GM21529 (cell line): ENCODE measurements around the gene JAGN1.
"Not testable (repeated sequence)": the region's sequence is repeated elsewhere in the genome, so short reads cannot be mapped to it uniquely, and the experiment has no call there.

Experiments
- ATAC-seq: cut with Tn5 transposase; IDR thresholded peaks from one replicate; pipeline ENCODE4 v1.9.1; 2021; ENCODE audit not compliant: unreplicated experiment

JAGN1 gene

DNA sequence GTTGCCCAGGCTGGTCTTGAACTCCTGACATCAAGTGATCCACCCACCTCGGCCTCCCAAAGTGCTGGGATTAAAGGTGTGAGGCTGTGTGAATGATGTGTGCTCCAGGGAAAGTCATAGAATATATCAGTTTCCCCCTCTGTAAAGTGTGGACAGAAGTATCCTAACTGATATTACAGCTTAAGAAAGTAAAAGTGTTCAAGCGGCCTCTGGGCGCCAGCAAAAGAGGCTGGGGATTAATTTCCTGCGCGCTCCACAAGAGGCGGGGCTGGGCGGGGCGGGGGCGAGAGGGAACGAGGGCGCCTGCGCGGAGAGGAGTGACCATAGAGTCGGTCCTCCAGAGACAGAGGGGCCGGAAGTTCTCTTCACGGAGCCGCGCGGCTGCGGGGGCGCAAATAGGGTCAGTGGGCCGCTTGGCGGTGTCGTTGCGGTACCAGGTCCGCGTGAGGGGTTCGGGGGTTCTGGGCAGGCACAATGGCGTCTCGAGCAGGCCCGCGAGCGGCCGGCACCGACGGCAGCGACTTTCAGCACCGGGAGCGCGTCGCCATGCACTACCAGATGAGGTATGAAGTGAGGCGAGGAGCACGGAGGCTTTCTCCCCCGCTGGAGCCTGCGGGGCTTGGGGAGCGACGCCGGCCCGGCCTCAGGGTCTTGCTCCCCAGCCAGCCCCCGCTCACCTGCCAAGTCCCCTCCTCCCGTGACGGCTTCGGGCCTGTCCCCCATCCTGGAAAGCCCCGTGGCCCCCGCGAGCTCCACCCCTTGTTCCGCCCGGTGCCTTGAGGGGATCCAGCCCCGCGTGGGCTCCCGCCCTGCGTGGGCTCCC lies at the start of gene JAGN1:
Gene JAGN1, plus strand, starts transcription at position 362 of the 823 bp plus-strand sequence. Its CDS starts 113 bp downstream, at position 475.
- ATAC-seq, result peak; percentile 82

DNA sequence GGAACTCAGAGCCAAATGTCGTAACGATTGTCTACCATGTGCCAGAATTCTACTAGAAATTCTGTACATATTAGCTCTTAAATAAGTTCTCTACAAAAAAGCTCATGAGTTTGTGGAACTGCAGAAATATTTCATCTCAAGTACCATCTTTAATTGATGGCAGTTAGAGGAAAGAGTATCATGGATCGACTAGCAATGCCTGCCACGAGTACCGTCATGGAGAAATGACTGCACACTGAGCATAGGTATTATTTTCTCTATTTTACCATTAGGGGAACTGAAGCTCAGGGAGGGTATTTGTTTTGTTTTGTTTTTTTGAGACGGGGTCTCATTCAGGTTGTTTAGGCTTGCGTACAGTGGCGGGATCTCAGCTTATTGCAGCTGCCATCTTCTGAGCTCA lies 49.4 kb upstream of the JAGN1 start:
- no peak for ATAC-seq

DNA sequence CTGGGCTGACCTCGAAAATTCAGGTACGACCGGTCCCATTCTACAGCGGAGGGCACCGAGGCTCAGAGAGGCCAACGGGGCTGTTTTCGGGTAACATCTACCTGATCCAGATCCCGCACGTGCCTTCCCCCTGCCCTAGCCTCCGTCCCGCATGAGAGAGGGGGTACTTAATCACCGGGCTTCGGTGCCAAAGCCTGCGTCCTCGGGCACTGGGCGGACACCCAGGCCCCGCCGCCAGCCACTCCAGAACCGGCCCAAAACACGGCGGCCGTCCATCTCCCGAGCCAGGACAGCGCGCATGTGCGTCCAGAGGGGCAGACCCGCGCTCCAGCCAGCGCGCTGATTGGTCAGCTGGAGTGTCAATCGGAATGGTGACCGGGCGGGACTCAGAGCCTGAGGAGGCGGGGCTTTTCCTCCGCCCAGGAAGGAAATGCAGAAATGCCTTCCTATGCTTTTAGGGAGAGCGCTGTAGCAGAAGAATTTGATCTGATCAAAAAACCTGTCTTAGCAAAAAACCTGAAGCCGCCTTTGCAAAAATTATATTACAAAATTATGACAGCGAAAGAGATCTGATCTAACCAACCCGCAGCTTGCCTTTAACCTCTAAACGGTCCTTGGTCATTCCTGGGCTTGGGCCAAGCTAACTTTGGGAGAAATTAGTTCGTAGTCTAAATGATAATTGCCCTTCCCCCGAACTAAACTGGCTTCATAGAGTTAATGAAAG lies 46.5 kb upstream of the JAGN1 start, which contains the start of gene RPUSD3:
Gene RPUSD3, minus strand, starts transcription at position 294 of the 724 bp plus-strand sequence. Its CDS starts 18 bp downstream, at position 276.
- peak; percentile 97 for ATAC-seq

DNA sequence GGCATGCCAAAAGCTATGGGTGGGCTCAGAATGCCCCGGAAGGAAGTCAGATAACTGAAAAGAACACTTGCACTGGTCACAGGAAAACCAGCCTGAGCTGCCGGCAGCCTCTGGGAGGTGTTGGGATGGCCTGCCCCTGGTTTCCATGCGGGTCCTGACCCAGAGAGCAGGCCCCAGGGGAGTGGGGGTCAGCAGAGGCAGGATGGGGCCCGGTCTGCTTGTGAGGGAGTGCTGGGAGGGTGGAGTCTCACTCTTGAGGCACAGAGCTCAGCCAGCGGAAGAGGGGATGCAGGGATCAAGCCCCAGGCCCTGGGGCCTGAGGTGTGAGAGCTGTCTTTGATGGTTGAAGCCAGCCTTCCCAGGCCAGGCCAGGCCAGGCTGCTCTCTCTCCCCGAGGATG lies 44.2 kb upstream of the JAGN1 start:
- no peak for ATAC-seq

DNA sequence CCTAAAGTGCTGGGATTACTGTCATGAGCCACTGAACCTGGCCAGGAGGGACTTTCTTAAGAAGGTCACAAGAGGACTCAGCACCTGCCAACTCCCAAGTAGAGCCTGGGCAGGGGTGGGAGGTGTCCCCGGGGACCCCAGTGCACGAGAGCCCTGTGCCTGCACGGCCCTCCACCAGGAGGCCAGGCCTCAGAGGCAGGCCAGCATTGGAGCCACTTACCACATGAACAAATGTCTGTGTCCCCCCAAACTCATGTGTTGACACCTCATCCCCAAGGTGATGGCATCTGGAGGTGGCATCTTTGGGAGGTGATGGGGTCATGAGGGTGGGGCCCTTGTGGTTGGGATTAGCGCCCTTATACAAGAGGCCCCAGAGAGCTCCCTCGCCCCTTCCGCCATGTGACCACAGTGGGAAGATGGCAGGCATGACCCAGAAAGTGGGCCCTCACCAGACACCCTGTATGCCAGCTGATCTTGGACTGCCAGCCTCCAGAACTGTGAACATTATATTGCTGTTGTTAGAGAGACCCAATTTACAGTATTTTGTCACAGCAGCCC lies 43.4 kb upstream of the JAGN1 start:
- ATAC-seq, result no peak

DNA sequence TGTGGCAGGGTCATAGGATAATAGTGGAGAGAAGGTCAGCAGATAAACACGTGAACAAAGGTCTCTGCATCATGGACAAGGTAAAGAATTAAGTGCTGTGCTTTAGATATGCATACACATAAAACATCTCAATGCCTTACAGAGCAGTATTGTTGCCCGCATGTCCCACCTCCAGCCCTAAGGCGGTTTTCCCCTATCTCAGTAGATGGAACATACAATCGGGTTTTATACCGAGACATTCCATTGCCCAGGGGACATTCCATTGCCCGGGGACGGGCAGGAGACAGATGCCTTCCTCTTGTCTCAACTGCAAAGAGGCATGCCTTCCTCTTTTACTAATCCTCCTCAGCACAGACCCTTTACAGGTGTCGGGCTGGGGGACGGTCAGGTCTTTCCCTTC lies 42.5 kb upstream of the JAGN1 start:
- ATAC-seq, result not testable (repeated sequence)

DNA sequence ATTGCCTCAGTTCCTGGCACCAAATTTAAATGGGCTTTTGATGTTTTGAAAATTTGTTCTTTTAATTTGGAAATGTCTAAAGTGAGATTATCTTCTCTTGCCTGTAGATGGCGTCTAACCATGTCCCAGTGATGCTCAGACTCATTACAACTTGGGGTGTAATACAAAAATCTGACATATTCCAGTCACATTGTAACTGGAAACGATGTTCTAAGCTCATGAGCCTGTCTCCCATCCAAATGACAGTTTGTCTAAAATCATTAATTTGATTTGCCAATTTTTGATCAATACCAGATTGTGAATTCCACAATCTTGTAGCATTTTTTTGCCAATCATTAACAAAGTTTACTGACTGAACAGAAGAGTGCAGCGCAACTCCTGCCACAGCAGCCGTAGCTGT lies 41.5 kb upstream of the JAGN1 start:
- not testable (repeated sequence) for ATAC-seq

DNA sequence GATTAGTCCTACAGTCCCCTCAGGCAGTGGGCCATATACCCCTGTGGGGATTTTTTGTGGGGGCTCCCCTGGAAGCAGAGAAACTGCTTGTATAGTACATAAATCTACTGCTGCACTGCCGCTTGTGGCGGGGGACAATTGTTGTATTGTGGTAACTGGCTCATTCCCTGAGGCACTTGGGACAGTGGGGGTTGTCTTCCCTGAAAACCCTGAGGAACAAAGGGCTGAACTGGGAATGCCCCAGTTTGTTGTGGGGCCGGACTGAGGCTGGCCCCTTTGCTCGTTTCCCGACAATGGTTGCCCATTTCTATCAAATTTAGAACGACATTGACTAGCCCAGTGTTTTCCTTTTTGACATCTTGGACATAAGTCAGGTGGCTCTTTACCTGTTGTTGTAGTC lies 39.0 kb upstream of the JAGN1 start:
- ATAC-seq, result not testable (repeated sequence)

DNA sequence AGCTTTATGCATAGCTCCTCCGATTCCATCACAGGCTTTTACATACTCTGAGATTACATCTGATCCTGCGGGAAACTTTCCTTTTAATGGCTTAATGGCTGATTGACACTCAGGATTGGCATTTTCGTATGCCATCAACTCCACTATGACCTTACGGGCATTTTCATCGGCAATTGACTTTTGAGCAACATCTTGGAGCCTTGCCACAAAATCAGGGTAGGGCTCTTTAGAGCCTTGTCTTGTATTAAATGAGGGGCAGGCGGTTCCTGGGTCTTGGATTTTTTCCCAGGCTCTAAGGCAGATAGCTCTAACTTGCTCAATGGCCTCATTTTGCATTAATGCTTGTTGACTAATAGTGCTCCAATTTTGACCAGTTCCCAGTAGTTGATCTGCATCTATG lies 38.5 kb upstream of the JAGN1 start:
- not testable (repeated sequence) for ATAC-seq

DNA sequence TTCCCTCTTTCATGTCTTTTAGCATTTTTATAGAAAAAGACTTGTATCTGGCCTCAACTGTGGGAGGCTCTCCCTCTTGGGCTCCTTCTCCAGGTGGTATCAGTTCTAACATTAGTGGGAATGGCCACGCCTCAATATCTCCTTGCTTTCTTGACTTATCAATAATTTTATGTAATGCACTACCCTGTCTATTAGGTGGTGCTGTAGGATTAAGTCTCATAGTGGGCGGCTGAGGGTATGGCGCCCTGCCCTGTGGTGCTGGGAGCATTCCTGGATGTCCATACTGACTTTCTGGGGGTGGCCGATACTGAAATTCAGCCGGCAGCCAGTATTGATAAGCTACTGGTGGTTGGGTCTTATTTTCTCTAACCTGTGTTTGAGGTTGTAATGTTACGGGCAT lies 37.9 kb upstream of the JAGN1 start:
- ATAC-seq, result no peak

DNA sequence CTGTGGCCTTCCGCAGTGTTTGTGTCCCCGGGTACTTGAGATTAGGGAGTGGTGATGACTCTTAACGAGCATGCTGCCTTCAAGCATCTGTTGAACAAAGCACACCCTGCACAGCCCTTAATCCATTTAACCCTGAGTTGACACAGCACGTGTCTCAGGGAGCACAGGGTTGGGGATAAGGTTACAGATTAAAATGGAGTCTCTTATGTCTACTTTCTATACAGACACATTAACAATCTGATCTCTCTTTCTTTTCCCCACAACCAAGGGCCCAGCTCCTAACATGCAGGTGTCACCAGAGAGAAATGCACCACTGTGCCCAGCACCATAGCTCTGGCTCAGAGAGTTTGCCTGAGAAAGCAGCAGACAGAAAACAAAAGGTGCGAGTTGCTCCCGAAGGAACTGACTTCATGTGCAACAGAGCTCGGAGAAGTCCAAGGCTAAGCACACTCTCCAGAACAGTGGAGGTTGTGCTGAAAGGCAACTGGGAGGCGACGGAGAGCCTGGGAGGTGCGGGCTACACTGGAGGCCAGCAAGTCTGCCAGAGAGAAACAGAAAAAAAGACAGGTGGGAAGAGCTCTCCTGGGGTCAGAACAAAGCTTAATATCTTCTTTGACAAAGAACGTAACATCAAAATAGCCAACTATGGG lies 36.0 kb upstream of the JAGN1 start:
- not testable (repeated sequence) for ATAC-seq

DNA sequence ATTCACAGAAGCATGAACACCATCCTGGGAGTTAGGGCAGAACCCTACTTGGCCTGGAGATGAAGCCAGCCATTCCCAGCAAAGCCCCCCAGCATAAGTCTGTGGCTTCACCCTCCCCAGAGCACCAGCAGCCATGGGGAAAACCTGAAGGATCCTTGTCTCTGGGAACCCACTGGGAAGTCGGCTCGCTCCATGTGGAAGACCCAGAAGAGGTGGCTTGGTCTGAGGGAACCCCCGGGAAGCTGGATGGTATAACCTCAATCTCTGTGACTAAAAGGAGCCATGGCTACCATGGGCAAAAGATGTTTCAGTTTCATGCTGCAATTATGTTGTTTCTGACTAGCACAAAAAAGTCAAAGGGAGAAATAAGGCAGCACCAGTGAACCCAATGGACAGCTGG lies 34.8 kb upstream of the JAGN1 start:
- no peak for ATAC-seq

DNA sequence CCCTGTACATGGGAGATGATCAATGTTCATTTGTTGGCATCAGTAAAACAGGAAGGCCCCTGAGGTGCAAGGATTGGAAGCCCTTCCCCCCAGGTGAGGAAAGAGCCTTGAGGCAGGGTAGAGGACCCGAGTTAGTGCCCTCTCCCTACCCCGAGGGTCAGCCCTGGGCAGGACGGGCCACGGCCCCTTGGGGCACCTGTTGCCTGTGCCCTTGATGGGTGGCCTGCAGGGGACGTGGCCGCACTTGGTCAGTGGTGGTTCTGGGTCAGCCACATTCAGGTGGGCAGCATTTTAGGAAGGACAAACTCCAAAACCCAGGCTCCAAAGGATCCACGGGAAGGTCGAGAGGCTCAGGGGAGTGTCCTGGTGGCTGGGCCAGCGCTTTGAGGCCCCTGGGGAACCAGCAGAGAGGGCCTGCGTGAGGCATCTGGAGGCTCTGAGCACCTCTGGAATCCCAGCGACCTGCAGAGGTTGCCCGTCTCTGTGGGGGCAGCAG lies 30.8 kb upstream of the JAGN1 start:
- ATAC-seq, result no peak

DNA sequence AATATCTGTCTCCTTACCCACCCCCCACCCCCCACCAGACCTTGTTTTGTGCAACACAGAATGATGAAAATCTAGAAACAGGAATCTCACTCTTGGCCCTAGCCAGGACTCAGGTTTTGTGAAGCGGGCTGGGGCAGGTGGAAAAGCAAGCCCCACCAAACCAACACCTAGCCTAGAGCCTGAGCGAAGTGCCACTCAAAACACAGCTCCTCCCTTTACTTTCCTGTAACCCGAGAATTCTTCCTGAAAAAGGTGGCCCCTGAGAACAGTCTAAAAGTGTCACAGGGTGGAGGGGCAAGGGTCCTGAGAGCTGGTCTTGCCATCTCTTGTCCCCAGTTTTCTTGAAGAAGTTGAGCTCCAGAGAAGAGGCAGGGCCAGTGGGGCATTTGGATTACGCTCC lies 29.2 kb upstream of the JAGN1 start:
- no peak for ATAC-seq

DNA sequence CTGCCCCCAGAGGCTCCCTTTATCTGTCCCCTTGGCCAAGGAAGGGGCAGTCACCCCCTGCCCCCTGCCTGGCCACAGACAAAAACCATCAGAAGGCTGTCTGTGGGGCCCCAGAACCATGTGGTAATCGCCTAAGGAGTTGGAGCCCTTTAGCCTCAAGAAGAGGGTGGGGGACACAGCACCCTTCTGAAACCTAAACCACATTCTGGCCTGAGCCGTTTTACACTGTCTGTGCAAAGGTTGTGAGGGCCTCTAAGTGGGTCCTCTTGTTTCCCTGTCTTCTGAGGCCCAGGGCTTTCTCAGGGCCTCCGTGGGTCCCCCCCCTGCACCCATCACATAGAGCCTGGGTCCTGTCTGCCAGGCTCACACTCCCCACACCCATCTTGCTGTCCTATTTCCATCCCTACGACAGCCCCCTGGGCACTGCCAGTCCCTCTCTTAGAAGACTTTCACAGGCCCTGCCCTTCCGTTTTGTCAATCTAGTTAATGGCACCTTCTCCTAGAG lies 28.7 kb upstream of the JAGN1 start:
- no peak for ATAC-seq

DNA sequence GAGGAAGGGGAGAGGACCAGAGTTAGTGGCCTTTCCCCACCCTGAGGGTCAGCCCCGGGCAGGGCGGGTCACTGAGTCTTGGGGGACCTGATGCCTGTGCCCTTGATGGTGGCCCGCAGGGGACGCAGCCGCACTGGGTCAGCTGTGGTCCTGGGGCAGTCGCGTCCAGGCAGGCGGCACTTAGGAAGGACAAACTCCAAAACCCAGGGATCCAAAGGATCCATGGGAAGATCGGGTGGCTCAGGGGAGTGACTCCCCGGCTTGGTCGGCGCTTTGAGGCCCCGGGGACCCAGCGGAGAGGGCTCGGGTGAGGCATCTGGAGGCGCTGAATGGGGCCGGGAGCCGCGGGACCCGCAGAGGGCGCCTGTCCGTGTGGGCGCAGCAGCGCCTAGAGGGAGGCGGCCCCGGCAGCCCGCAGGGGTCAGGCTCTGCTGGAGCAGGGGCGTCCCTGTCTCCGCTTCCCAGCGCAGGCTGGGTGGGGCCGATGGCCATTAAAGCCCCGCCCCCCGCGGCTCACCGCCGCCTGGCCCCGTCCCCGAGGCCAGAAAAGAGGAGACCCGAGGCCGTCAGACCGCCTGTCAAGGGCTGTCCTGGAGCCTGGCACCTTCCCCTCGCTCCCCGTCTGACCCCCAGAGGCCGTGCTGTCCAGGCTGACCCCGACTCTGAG lies 27.9 kb upstream of the JAGN1 start:
- ATAC-seq, result no peak

DNA sequence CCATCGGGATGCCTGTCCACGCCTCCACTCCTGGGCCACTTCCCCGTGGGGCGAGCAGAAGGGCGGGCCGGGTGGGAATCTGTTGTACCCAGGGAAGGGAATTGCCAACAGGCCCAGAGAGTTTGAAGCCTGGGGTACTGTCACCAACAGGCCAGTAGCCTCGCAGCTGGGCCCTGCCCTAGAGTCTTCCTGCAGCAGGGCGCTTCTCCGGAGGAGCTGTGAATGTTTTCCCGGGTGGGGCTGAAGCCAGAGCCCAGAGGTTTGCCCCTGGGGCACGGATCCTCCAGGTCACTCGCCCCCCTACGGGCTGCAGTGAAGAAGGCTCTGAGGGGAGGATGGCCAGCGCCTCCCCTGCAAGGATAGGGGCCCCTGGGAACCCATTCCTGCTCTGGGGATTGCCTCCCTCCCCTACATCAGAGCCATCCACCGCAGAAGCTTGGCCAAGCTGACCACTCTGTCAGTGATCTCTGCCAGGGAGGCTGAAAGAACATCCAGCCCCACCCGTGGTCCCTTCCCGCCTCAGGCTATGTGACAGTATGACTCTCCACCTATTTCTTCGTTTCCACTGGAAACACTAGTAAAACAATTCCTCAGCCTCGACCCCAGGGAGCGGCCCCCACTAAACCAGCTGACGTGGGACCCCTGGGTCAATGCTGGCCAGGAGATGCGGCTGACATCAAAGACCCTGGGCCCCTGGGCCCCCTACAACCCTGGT lies 27.2 kb upstream of the JAGN1 start:
- no peak for ATAC-seq

DNA sequence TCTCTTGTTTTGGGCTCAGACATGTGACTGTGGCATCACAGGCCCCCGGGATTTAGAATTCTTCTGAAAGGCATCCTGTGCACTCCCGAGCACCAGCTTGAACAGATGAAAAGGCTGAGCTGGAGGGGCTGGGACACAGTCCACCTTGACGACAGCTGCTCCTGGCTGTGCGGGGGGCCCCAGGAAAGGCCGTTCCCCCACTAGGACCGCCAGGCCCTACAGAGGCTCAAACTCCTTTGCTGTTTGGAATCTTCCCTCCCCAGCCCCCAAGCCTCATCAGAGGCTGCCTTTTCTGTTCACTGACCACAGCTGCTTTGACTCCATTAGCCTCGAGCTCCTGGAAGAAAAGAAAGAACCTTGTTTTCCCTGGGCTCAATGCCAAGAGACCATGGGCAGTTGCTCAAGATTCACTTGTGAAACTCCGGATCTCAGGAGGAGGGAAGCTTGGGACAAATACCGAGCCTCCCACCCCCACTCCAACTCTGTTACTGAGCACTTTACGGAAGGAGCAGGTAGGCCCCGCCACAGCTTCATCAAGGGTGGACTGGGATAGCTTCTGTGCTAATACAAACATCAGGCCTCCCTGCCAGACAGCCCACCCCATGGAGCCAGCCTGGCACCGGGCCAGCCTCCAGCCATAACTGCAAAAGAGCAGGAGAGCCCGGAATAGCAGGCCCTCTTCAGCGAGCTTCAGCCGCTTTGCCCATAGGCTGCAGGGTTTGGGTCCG lies 26.0 kb upstream of the JAGN1 start:
- ATAC-seq, result no peak

DNA sequence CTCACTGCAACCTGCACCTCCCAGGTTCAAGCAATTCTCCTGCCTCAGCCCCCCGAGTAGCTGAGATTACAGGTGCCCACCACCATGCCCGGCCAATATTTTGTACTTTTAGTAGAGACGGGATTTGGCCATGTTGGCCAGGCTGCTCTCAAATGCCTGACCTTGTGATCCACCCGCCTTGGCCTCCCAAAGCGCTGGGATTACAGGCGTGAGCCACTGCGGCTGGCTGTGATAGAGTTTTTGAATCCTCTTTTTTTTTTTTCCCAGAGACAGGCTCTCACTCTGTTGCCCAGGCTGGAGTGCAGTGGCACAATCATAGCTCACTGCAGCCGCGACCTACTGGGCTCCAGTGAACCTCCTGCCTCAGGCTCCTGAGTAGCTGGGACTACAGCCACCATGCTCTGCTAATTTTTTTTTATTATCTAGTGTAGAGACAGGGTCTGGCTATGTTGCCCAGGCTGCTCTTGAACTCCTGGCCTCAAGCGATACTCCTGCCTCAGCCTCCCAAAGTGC lies 25.2 kb upstream of the JAGN1 start:
- not testable (repeated sequence) for ATAC-seq
